Endothelial cell of umbilical vein (primary cell): ENCODE results near the gene C4orf50. TPM values are rescaled to one million over a fixed set of nuclear protein-coding genes. Genes with fewer than 3 reads are reported as not detected.

Experiments used
- BruUV-seq: library from RNA; stranded (reverse); fragments of 400-500 nt; replicated peaks from 2 replicates; lab custom pipeline; 2021; lab: Mats Ljungman, UMichigan
- CTCF ChIA-PET: fragments of 300-600, 350-600 bp; sonication (Branson Sonifier 250); formaldehyde crosslinking; loops from one replicate; lab custom pipeline; 2021; ENCODE audit warnings: antibody characterized with exemption, inconsistent platforms; lab: Charles Lee
- POLR2A ChIA-PET: fragments of 300-600, 350-600 bp; sonication (Branson Sonifier 250); formaldehyde crosslinking; loops from one replicate; lab custom pipeline; 2021; ENCODE audit warnings: antibody characterized with exemption, inconsistent platforms; lab: Charles Lee
- DNase-seq: peaks from one replicate; pipeline ENCODE4 v3.0.0-alpha.2; 2011; ENCODE audit warnings: low read depth, low spot score
- FAIRE-seq: peaks from 2 replicates; lab custom pipeline; 2011; peaks lifted over from hg19 to GRCh38; lab: Jason Lieb, UNC
- H2AFZ ChIP-seq: 2 replicates; pipeline ENCODE4 v1.6.0; 2012; ENCODE audit warnings: low read depth, low read length, control low read depth, inconsistent platforms
- H3K27ac ChIP-seq: 2 replicates; pipeline ENCODE4 v1.5.1; 2011; ENCODE audit warnings: low read depth, mild to moderate bottlenecking, control low read depth, low read length, moderate library complexity; ENCODE audit not compliant: insufficient read depth
- H3K27me3 ChIP-seq, 2 experiments: 2 replicates each; pipeline versions ENCODE4 v1.6.0 to v1.6.1; 2011; ENCODE audit warnings: low read length in 2 of 2, mixed read lengths in 1 of 2; ENCODE audit not compliant: control insufficient read depth in 2 of 2, insufficient read depth in 2 of 2
- H3K36me3 ChIP-seq, 2 experiments: 2 replicates in 1 of 2; 3 replicates in 1 of 2; pipeline ENCODE4 v1.5.1; 2011; ENCODE audit warnings: low read length in 2 of 2, mild to moderate bottlenecking in 1 of 2, moderate library complexity in 1 of 2; ENCODE audit not compliant: control insufficient read depth in 2 of 2, insufficient read depth in 2 of 2; ENCODE audit errors: extremely low read depth in 1 of 2
- H3K4me1 ChIP-seq: 3 replicates; pipeline ENCODE4 v1.5.1; 2011; ENCODE audit warnings: mild to moderate bottlenecking, low read length; ENCODE audit not compliant: control insufficient read depth, insufficient read depth; ENCODE audit errors: extremely low read depth
- H3K4me2 ChIP-seq: 2 replicates; pipeline ENCODE4 v1.6.1; 2011; ENCODE audit warnings: low read length, control low read depth, mixed read lengths; ENCODE audit not compliant: insufficient read depth
- H3K4me3 ChIP-seq, 3 experiments: fragments of 200-600 bp in 1 of 3; sonication (generic), shearing (Covaris generic) in 1 of 3; replicated peaks in 1 of 3; 2 replicates each; pipeline ENCODE4 v1.5.1; 2011 to 2016; ENCODE audit warnings: control low read depth in 3 of 3, low read length in 3 of 3, mild to moderate bottlenecking in 2 of 3, inconsistent platforms in 1 of 3, low read depth in 1 of 3, moderate library complexity in 1 of 3; ENCODE audit not compliant: insufficient read depth in 1 of 3
- H3K79me2 ChIP-seq: 2 replicates; pipeline ENCODE4 v1.6.0; 2012; ENCODE audit warnings: low read length, inconsistent platforms; ENCODE audit not compliant: control insufficient read depth, insufficient read depth
- H3K9ac ChIP-seq: replicated peaks from 2 replicates; pipeline ENCODE3; 2011; ENCODE audit warnings: low read length, control low read depth; ENCODE audit not compliant: insufficient read depth; ENCODE audit errors: extremely low read depth
- H3K9me1 ChIP-seq: replicated peaks from 3 replicates; pipeline ENCODE4 v1.6.0; 2011; ENCODE audit warnings: mild to moderate bottlenecking, low read length; ENCODE audit not compliant: control insufficient read depth, insufficient read depth; ENCODE audit errors: extremely low read depth
- H3K9me3 ChIP-seq: replicated peaks from 2 replicates; pipeline ENCODE4 v1.5.1; 2012; ENCODE audit warnings: low read length, inconsistent platforms; ENCODE audit not compliant: control insufficient read depth, insufficient read depth
- H4K20me1 ChIP-seq: replicated peaks from 2 replicates; pipeline ENCODE3; 2011; ENCODE audit warnings: mild to moderate bottlenecking, low read length; ENCODE audit not compliant: control insufficient read depth, insufficient read depth; ENCODE audit errors: extremely low read depth
- EZH2 ChIP-seq: IDR thresholded peaks from 2 replicates; pipeline ENCODE4 v1.6.1; 2012; ENCODE audit warnings: borderline replicate concordance, low read depth, mild to moderate bottlenecking, moderate library complexity, low read length, inconsistent platforms; ENCODE audit not compliant: severe bottlenecking
- FOS ChIP-seq: IDR thresholded peaks from 2 replicates; pipeline ENCODE4 v1.6.1; 2011; ENCODE audit warnings: mild to moderate bottlenecking, low read length, moderate library complexity, borderline replicate concordance; ENCODE audit not compliant: insufficient read depth
- GATA2 ChIP-seq: IDR thresholded peaks from 2 replicates; pipeline ENCODE4 v1.7.0; 2011; ENCODE audit warnings: low read depth, mild to moderate bottlenecking, moderate library complexity, mixed read lengths, low read length; ENCODE audit not compliant: insufficient read length, insufficient read depth
- JUN ChIP-seq: IDR thresholded peaks from 2 replicates; pipeline ENCODE4 v1.6.1; 2011; ENCODE audit warnings: borderline replicate concordance, low read depth; ENCODE audit not compliant: insufficient read length, insufficient read depth
- MYC ChIP-seq: IDR thresholded peaks from one replicate; pipeline ENCODE4 v1.6.1; 2011; ENCODE audit warnings: mild to moderate bottlenecking, low read depth, low read length
- POLR2A ChIP-seq: IDR thresholded peaks from 2 replicates; pipeline ENCODE4 v1.6.1; 2012; ENCODE audit warnings: low read depth, mild to moderate bottlenecking, control low read depth, low read length
- POLR2AphosphoS5 ChIP-seq: IDR thresholded peaks from 2 replicates; pipeline ENCODE4 v1.6.1; 2012; ENCODE audit warnings: low read depth, mild to moderate bottlenecking, control low read depth, low read length, moderate library complexity; ENCODE audit not compliant: insufficient read depth
- dilution Hi-C: fragments of 300-500 bp; cut with MboI; formaldehyde crosslinking; loops from one replicate; pipeline ENCODE4 v1.15.0; 2019; ENCODE audit warnings: low sequenced_read_pairs; ENCODE audit not compliant: extremely low pct_ligation_motif_present
- intact Hi-C: fragments of 100-400 bp; cut with micrococcal nuclease; formaldehyde crosslinking; loops from one replicate; pipeline ENCODE4 v1.10.0; 2022
- polyA plus RNA-seq, 4 experiments: library from polyadenylated mRNA; depleted of rRNA in 3 of 4; stranded (reverse) in 3 of 4; unstranded in 1 of 4; fragments of >200 nt; gene quantifications; 2 replicates each; pipeline versions ENCODE4 v1.2.1 to v1.2.3, GENCODE V29; 2011 to 2012; ENCODE audit warnings: missing spikeins in 1 of 4
- total RNA-seq: library from RNA; stranded (reverse); gene quantifications from 2 replicates; pipeline ENCODE4 v1.2.3, GENCODE V29; 2021
- TF ChIP-seq, protein P1 (sequence below): IDR thresholded peaks from 2 replicates; pipeline ENCODE4 v1.6.1; 2011; ENCODE audit not compliant: insufficient read depth, insufficient read length
- TF ChIP-seq, protein P2 (sequence below), 2 donors: IDR thresholded peaks; 1 replicate in 1 of 2; 2 replicates in 1 of 2; pipeline ENCODE4 v1.5.1; 2011; ENCODE audit warnings: low read length in 2 of 2, mild to moderate bottlenecking in 2 of 2, moderate library complexity in 2 of 2, control low read depth in 1 of 2, inconsistent platforms in 1 of 2, low read depth in 1 of 2; ENCODE audit not compliant: insufficient read depth in 1 of 2; ENCODE audit errors: extremely low read depth in 1 of 2

The C4orf50 gene
- total and polyA plus RNA-seq, 2 donors (not counting 3 experiments of a cell fraction or from before 2014, with no cell fraction given): not detected

DNA sequence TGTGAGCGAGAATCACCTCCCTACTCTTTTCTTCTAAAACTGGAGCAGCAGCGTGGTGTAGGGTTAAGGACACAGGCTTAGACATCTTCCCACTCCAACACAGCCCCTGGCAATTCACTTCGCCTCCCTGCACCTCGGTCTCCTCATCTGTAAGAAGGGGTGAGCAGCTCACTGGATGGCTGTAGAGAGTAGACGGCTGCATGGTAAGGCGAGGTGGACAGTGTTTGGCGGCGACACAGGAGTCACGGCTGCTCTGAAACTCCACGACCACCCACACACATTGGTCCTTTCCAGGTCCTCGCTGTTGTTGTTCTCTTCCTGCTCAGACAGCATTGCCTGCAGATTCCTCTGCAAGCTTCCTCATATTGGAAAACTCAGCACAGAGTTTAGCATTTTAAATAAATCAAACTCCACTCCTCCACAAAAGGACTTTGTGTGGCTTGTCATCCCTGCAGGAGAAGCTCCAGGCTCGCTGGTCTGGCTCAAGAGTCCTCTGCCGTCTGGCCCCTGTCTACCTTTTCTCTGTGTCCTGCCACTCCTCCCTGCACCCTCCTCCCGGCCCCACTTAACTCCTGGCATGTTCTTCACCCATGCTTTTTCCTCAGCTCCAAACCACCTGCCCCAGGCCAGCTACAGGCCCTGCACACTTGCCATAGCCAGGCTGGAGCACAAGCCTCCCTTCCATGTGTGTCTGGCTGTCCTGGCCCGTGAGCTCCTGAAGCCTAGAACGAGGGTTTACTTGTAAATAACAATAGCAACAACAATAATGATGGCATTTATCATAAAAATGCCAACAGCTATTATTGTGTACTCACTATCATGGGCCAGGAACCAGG lies 84.0 kb downstream of the C4orf50 start:
- no peaks in the 10 kb centered on the region for H3K79me2 ChIP-seq
- no peaks in the 10 kb centered on the region for H3K36me3 ChIP-seq
- no peaks in the 10 kb centered on the region for H3K9me3 ChIP-seq
- H3K27me3 ChIP-seq: no peaks in the 10 kb centered on the region
- no TSS peak for BruUV-seq
- POLR2A ChIA-PET: no interaction called here
- no peak overlapping the region for H3K4me3 ChIP-seq
- H2AFZ ChIP-seq: no peak overlapping the region
- no peaks in the 10 kb centered on the region for H4K20me1 ChIP-seq
- CTCF ChIA-PET: interaction anchor here (0.9 kb wide), 1 partner anchor 10 kb away, joined by 3 read pairs; no protein-coding TSS in a partner anchor
- intact Hi-C loops (no loop called here), dilution Hi-C loops (no loop called here)
- H3K9me1 ChIP-seq: no peaks in the 10 kb centered on the region
- H3K9ac ChIP-seq: no peak overlapping the region
- no peak overlapping the region for H3K27ac ChIP-seq
- DNase-seq (no peak), FAIRE-seq (no peak)
- H3K4me1 ChIP-seq: no peaks in the 10 kb centered on the region
- no peak overlapping the region for H3K4me2 ChIP-seq
- TF ChIP-seq POLR2A: no peak
- TF ChIP-seq, protein P1, sequence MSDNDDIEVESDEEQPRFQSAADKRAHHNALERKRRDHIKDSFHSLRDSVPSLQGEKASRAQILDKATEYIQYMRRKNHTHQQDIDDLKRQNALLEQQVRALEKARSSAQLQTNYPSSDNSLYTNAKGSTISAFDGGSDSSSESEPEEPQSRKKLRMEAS: no peak
- TF ChIP-seq, protein P2, sequence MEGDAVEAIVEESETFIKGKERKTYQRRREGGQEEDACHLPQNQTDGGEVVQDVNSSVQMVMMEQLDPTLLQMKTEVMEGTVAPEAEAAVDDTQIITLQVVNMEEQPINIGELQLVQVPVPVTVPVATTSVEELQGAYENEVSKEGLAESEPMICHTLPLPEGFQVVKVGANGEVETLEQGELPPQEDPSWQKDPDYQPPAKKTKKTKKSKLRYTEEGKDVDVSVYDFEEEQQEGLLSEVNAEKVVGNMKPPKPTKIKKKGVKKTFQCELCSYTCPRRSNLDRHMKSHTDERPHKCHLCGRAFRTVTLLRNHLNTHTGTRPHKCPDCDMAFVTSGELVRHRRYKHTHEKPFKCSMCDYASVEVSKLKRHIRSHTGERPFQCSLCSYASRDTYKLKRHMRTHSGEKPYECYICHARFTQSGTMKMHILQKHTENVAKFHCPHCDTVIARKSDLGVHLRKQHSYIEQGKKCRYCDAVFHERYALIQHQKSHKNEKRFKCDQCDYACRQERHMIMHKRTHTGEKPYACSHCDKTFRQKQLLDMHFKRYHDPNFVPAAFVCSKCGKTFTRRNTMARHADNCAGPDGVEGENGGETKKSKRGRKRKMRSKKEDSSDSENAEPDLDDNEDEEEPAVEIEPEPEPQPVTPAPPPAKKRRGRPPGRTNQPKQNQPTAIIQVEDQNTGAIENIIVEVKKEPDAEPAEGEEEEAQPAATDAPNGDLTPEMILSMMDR (IDR thresholded peaks at IDR 0.05; ENCODE audit: extremely low read depth in 1 of 2, insufficient read depth in 1 of 2, low read depth in 1 of 2, low read length in 2 of 2): no peak
- TF ChIP-seq FOS: no peak
- TF ChIP-seq EZH2: no peak
- no peak for TF ChIP-seq MYC
- TF ChIP-seq GATA2: no peak
- TF ChIP-seq JUN: no peak
- no peak for TF ChIP-seq POLR2AphosphoS5
